GM23248 (cell line): ENCODE measurements around the gene OR4F15.

ENCODE experiments used
- EZH2 ChIP-seq: fragments of 200-600 bp; sonication (generic); IDR thresholded peaks from 2 replicates; pipeline ENCODE4 v1.6.1; 2018; ENCODE audit warnings: antibody characterized with exemption, mild to moderate bottlenecking; ENCODE audit not compliant: insufficient read depth, poor library complexity, severe bottlenecking
- EZH2phosphoT487 ChIP-seq: fragments of 200-600 bp; sonication (generic); IDR thresholded peaks from 2 replicates; pipeline ENCODE4 v1.6.1; 2018; ENCODE audit warnings: antibody characterized with exemption, moderate library complexity, mild to moderate bottlenecking, low read depth; ENCODE audit not compliant: insufficient read depth

DNA sequence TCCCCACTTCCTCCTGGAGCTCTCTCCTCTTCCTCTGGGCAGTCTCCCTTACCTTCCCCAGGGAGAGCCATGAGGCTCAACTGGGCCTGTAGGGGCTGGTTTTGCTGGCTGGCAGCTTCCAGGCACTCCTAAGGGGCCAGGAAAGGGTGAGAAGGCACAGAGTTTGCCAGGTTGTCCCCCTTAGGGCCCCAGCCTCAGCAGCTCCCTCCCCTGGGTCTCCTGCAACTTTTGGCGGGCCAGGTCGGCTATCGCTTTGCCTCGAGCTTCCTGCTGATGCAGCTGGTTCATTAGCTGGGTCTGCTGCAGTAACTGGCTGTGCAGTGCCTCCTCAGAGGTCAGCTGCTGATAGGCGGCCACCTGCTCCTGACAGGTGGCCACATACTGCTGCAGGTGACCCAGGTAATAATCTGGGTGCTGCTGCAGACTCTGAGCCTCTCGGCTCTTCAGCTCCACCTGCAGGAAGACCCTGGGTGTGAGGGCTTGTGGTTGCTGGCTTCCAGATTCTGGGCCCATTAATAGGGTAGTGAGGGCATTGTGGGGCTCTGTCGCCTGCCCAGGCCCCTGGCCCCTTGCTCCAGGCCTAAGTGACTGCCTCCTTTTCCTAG lies 38.4 kb upstream of the OR4F15 start:
- TF ChIP-seq EZH2 (no peak), EZH2phosphoT487 (no peak)
